Stomach (tissue), 9 donors: ENCODE results near the gene GIMAP2. TPM values are rescaled to one million over a fixed set of nuclear protein-coding genes. Genes with fewer than 3 reads are reported as not detected.

ENCODE experiments used
- DNase-seq, 2 donors: peaks; one replicate each; pipeline versions ENCODE4 v3.0.0 to v3.0.0-alpha.2; 2013 to 2019
- H3K27ac ChIP-seq, 5 donors: fragments of 200-600 bp in 4 of 5; sonication (generic) in 4 of 5; one replicate each; pipeline ENCODE4 v1.5.1; 2013 to 2019; ENCODE audit warnings: mild to moderate bottlenecking in 1 of 5, moderate library complexity in 1 of 5
- H3K27me3 ChIP-seq, 3 donors: fragments of 200-600 bp; sonication (generic); one replicate each; pipeline ENCODE4 v1.5.1; 2017 to 2019; ENCODE audit warnings: mixed run types in 1 of 3
- H3K36me3 ChIP-seq, 4 donors: fragments of 200-600 bp; sonication (generic); 1 replicate in 3 of 4; 2 replicates in 1 of 4; pipeline ENCODE4 v1.5.1; 2016 to 2019
- H3K4me1 ChIP-seq, 4 donors: fragments of 200-600 bp; sonication (generic); one replicate each; pipeline ENCODE4 v1.5.1; 2016 to 2019
- H3K4me3 ChIP-seq, 4 donors: fragments of 200-600 bp; sonication (generic) in 3 of 4; one replicate each; pipeline ENCODE4 v1.5.1; 2016 to 2019; ENCODE audit warnings: mild to moderate bottlenecking in 1 of 4
- H3K9me3 ChIP-seq, 4 donors: fragments of 200-600 bp; sonication (generic); one replicate each; pipeline ENCODE4 v1.5.1; 2016 to 2019
- EP300 ChIP-seq: sonication (generic); formaldehyde crosslinking; IDR thresholded peaks from one replicate; pipeline ENCODE4 v1.6.1; 2017; ENCODE audit warnings: antibody characterized with exemption
- POLR2A ChIP-seq, 4 donors: fragments of 450-650 bp; IDR thresholded peaks; one replicate each; pipeline ENCODE4 v1.6.1; 2016; ENCODE audit warnings: antibody characterized with exemption in 4 of 4, control low read depth in 2 of 4, mild to moderate bottlenecking in 1 of 4, moderate library complexity in 1 of 4
- POLR2AphosphoS5 ChIP-seq, 3 donors: sonication (generic); formaldehyde crosslinking; IDR thresholded peaks; one replicate each; pipeline ENCODE4 v1.6.1; 2016; ENCODE audit warnings: antibody characterized with exemption in 3 of 3
- WGBS, 5 donors: extraction: QIAGEN DNeasy Blood & Tissue Kit in 3 of 5; methylation state at CpG; one replicate each; pipeline versions ENCODE4 v1.1.5 to v1.1.7; 2013 to 2018; 5-methylcytosine and 5-hydroxymethylcytosine counted together
- intact Hi-C: fragments of 100-400 bp; cut with DNase I; formaldehyde crosslinking; loops from one replicate; pipeline ENCODE4 v1.15.1; 2023; ENCODE audit warnings: low total_unique reads
- polyA plus RNA-seq, 3 donors: library from polyadenylated mRNA; stranded (reverse); fragments of 200-250 nt; gene quantifications; one replicate each; pipeline ENCODE4 v1.2.3, GENCODE V29; 2013
- total RNA-seq, 5 donors: library from RNA; depleted of rRNA; stranded (reverse); fragments of >200 nt; gene quantifications; one replicate each; pipeline versions ENCODE4 v1.1.0 to v1.2.3, GENCODE V29; 2014 to 2016
- TF ChIP-seq, protein P1 (sequence below), 7 experiments: fragments of 450-650 bp in 4 of 7; fragments of 200-600 bp in 3 of 7; sonication (generic) in 3 of 7; IDR thresholded peaks; one replicate each; pipeline ENCODE4 v1.5.1; 2016 to 2019; ENCODE audit warnings: antibody characterized with exemption in 7 of 7, control low read depth in 2 of 7, mild to moderate bottlenecking in 1 of 7
- donor health status: healthy with polysubstance abuse.
- donor health status: Bipolar disorder and iron deficiency.
- donor health status: healthy.

Gene GIMAP2
- total and polyA plus RNA-seq, 8 donors, result 0.58 to 8.3 (median 4.4) TPM; not detected in 1

GRCh38 chr7:150727381-150727780, 41.9 kb downstream of the GIMAP2 start:
- no peak for DNase-seq
- H3K27ac ChIP-seq, result no peak overlapping the region
- H3K27me3 ChIP-seq, result no peaks in the 10 kb centered on the region
- H3K36me3 ChIP-seq, result no peaks in the 10 kb centered on the region
- H3K9me3 ChIP-seq, result peaks cover 0 to 27% (median 17%) of the 10 kb centered on the region in 4 donors
- WGBS, 5 donors, result 52 to 70% (median 60%) methylated on average over 3 of the region's 3 CpGs
- intact Hi-C loops, result no loop called here
- TF ChIP-seq EP300 (no peak), POLR2A (IDR thresholded peaks at IDR 0.05) (no peak), POLR2AphosphoS5 (IDR thresholded peaks at IDR 0.05) (no peak)
- TF ChIP-seq, protein P1, sequence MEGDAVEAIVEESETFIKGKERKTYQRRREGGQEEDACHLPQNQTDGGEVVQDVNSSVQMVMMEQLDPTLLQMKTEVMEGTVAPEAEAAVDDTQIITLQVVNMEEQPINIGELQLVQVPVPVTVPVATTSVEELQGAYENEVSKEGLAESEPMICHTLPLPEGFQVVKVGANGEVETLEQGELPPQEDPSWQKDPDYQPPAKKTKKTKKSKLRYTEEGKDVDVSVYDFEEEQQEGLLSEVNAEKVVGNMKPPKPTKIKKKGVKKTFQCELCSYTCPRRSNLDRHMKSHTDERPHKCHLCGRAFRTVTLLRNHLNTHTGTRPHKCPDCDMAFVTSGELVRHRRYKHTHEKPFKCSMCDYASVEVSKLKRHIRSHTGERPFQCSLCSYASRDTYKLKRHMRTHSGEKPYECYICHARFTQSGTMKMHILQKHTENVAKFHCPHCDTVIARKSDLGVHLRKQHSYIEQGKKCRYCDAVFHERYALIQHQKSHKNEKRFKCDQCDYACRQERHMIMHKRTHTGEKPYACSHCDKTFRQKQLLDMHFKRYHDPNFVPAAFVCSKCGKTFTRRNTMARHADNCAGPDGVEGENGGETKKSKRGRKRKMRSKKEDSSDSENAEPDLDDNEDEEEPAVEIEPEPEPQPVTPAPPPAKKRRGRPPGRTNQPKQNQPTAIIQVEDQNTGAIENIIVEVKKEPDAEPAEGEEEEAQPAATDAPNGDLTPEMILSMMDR (IDR thresholded peaks at IDR 0.05), result no peak
- H3K4me3 ChIP-seq, result no peak overlapping the region
- no peaks in the 10 kb centered on the region for H3K4me1 ChIP-seq

- Histone ChIP-seq H3K27ac (no peak overlapping the region), H3K4me3 (no peak overlapping the region), H3K9me3 (peaks cover 0 to 27% (median 17%) of the 10 kb centered on the region in 4 donors), H3K4me1 (no peaks in the 10 kb centered on the region), H3K36me3 (no peaks in the 10 kb centered on the region), H3K27me3 (no peaks in the 10 kb centered on the region)
- TF ChIP-seq, protein P1 (IDR thresholded peaks at IDR 0.05), result no peak
- TF ChIP-seq POLR2AphosphoS5 (IDR thresholded peaks at IDR 0.05), result no peak
- TF ChIP-seq EP300, result no peak
- no peak for TF ChIP-seq POLR2A (IDR thresholded peaks at IDR 0.05)
- intact Hi-C loops, result no loop called here
- DNase-seq, result no peak
Observed at GRCh38 chr7:150728011-150728410, 42.5 kb downstream of the GIMAP2 start.

GRCh38 chr7:150728609-150729008, 43.1 kb downstream of the GIMAP2 start:
- no peaks in the 10 kb centered on the region for H3K4me1 ChIP-seq
- H3K4me3 ChIP-seq, result no peak overlapping the region
- intact Hi-C loops, result no loop called here
- H3K36me3 ChIP-seq, result no peaks in the 10 kb centered on the region
- no peaks in the 10 kb centered on the region for H3K27me3 ChIP-seq
- H3K27ac ChIP-seq, result no peak overlapping the region
- TF ChIP-seq POLR2AphosphoS5 (IDR thresholded peaks at IDR 0.05) (no peak), POLR2A (IDR thresholded peaks at IDR 0.05) (no peak), EP300 (no peak)
- TF ChIP-seq, protein P1 (IDR thresholded peaks at IDR 0.05), result no peak
- DNase-seq, result no peak
- peaks cover 0 to 27% (median 17%) of the 10 kb centered on the region in 4 donors for H3K9me3 ChIP-seq

DNA sequence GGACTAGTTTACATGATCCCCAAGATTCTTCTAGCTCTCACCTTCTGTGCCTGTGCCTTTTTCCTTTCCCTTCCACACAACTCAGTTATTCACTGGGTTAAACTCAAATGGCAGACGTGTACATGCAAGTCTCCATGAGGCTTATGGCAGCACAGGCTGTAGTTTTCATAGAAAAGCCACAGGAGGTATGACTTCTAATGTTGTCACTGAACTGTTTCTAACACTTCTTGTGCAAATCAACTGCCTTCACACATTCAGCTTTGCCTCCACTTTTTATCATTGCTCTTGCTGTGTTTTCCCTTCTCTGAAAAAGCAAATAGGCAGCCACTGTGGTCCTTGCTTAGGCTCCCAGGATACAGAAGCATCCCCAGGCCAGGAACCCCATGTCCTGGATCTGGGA, 46.4 kb downstream of the GIMAP2 start:
- WGBS, 5 donors, result 21 to 47% (median 38%) methylated on average over 1 of the region's 1 CpG

More for the DNA sequence above, 46.4 kb downstream of the GIMAP2 start:
- Histone ChIP-seq H3K27me3 (no peaks in the 10 kb centered on the region), H3K9me3 (peaks cover 0 to 20% (median 10%) of the 10 kb centered on the region in 4 donors), H3K27ac (no peak overlapping the region), H3K4me3 (no peak overlapping the region), H3K4me1 (no peaks in the 10 kb centered on the region), H3K36me3 (no peaks in the 10 kb centered on the region)
- no peak for DNase-seq
- intact Hi-C loops, result no loop called here
- TF ChIP-seq POLR2AphosphoS5 (IDR thresholded peaks at IDR 0.05), result no peak
- TF ChIP-seq, protein P1 (IDR thresholded peaks at IDR 0.05), result no peak
- TF ChIP-seq EP300, result no peak
- no peak for TF ChIP-seq POLR2A (IDR thresholded peaks at IDR 0.05)
